ENCODE measurements around the gene RAPGEF1.

The RAPGEF1 gene

DNA sequence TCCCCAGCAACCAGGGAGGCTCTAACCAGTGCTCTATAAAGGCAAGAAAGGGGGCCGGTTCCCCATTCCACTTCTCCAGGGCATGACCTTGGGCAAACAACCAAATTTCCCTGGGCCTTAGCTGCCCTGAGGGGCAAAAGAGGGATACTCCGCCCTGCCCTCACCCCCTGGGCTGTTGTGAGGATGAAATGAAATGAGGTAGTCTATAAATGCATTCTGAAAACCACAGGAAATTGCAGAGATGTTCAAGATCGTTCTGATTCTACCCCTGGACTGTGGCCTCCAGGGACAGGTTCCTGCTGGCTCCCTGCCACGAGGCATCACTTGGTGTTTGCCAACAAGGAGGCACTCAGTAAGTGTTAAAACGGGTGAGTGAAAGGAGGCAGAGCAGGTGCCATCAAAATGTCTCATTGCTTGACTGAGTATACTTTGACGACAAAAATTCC is 5.7 kb downstream of the RAPGEF1 start:
- H3K4me3 ChIP-seq (ENCODE audit: low read depth, low read length), result no peak overlapping the region
- TF ChIP-seq, protein P1, sequence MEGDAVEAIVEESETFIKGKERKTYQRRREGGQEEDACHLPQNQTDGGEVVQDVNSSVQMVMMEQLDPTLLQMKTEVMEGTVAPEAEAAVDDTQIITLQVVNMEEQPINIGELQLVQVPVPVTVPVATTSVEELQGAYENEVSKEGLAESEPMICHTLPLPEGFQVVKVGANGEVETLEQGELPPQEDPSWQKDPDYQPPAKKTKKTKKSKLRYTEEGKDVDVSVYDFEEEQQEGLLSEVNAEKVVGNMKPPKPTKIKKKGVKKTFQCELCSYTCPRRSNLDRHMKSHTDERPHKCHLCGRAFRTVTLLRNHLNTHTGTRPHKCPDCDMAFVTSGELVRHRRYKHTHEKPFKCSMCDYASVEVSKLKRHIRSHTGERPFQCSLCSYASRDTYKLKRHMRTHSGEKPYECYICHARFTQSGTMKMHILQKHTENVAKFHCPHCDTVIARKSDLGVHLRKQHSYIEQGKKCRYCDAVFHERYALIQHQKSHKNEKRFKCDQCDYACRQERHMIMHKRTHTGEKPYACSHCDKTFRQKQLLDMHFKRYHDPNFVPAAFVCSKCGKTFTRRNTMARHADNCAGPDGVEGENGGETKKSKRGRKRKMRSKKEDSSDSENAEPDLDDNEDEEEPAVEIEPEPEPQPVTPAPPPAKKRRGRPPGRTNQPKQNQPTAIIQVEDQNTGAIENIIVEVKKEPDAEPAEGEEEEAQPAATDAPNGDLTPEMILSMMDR (IDR thresholded peaks at IDR 0.05; ENCODE audit: borderline replicate concordance, insufficient read depth, low read depth, low read length), result no peak

DNA sequence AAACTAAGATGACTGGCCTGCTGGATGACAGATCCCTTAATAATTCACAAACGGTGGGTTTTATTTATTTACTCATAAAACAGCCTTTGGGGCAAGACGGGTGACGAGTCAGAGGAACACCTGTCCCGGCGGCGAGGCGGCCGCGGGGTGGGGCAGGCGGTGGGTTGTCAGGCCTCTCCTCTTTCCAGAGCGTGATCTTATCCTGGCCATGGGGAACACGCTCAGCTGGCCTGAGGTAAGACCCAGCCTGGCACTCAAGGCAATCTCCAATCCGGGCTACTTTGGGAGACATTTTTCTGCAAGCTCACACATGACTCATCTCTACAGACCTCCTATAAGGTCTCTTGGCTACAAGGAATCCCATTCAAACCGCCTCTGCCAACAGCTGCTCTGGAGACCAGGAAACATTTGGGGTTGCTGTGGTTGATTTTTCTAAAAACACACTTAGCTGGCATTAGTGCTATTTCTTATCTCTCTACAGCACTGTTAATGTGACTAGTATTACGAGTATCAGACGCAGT is 6.3 kb downstream of the RAPGEF1 start:
- H3K4me3 ChIP-seq (ENCODE audit: low read depth, low read length), result no peak overlapping the region
- TF ChIP-seq, protein P1 (IDR thresholded peaks at IDR 0.05; ENCODE audit: borderline replicate concordance, insufficient read depth, low read depth, low read length), result no peak

DNA sequence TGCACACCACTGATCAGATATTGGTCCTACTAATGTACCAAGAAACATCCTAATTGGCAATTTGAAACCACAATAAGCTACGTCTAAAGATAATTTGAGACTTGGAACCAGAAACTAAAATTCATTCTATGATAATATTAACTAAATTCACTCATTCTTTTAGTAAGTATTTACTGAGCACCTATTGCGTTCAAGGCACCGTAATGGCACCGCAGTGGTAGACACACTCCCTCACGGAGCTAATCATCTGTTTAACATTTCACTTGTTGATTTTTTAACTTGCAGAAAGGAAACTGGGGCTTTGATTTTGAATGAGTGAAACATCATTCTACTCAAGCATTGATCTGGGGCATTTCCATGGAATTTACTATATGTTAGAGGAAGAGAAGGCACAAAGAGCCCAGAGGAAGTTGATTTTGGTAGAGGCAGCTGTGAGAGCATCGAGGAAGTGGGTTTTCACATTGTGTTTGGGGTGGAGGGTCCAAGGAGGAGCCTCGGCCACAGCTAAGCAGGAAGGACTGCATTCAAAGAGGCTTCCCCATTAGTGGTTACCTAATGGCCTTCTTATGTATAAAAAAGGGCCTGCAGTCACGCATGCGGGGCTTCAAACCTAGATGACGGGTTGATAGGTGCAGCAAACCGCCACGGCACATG is 7.1 kb downstream of the RAPGEF1 start:
- H3K4me3 ChIP-seq (ENCODE audit: low read depth, low read length), result no peak overlapping the region
- TF ChIP-seq, protein P1 (IDR thresholded peaks at IDR 0.05; ENCODE audit: borderline replicate concordance, insufficient read depth, low read depth, low read length), result no peak

DNA sequence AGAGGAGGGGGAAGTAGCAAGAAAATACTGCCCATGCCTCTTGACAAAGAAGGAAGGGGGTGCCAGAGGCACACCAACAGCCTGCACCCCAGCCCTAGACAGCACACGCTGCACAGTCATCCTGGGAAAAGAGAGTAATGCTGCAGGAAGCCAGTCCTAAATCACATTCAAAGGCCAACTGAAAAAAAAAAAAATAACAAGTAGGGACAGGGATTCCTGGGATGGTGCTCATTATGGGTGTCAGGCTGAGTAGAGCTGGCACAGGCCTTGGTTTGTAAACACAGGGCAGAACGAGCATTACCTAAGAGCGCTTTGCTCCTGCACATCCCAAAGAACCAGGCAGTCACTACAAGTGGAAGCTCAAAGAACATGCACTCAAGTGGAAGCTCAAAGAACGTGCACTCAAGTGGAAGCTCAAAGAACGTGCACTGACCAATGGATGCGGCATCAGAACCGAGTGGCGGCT is 7.8 kb downstream of the RAPGEF1 start:
- TF ChIP-seq, protein P1 (IDR thresholded peaks at IDR 0.05; ENCODE audit: borderline replicate concordance, insufficient read depth, low read depth, low read length), result no peak
- H3K4me3 ChIP-seq (ENCODE audit: low read depth, low read length), result no peak overlapping the region

DNA sequence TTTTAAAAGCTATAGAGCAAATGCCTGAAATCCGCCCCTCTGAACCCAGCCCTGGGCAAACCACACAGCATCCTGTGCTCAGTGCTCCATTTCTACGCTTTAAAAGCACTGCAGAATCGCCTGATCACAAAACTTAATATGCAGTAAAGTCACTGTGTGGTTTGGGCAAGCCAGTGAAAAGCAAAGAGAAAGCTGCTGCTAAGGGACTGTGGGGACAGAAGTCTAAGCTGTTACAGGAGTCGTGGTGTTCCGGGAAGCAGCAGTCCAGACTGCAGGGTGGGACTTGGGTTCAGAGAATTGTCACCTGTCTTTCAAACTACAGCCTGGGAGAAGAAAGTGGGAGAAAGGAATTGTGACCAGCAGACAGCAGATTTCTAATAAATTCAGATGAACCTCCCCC is 8.2 kb downstream of the RAPGEF1 start:
- TF ChIP-seq, protein P1 (IDR thresholded peaks at IDR 0.05; ENCODE audit: borderline replicate concordance, insufficient read depth, low read depth, low read length), result no peak
- H3K4me3 ChIP-seq (ENCODE audit: low read depth, low read length), result no peak overlapping the region

DNA sequence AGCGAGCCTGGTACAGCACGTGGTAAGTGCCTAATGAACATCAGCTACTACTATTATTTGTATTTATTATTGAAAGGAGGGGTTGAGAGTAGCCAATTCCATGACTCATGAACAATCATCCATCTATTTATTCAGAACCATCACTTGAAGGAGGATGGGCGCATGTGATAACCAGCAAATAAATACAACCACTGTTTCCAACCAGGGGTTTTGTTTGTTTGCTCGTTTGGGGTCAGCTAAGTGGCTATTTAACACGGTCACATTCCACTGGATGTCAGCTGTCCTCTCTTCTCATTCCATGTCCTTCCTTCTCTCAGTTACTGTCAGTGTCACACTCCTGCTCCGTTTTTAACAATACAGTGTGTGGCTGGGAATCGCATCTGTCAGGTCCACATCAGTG is 8.6 kb downstream of the RAPGEF1 start:
- TF ChIP-seq, protein P1 (IDR thresholded peaks at IDR 0.05; ENCODE audit: borderline replicate concordance, insufficient read depth, low read depth, low read length), result no peak
- H3K4me3 ChIP-seq (ENCODE audit: low read depth, low read length), result no peak overlapping the region

DNA sequence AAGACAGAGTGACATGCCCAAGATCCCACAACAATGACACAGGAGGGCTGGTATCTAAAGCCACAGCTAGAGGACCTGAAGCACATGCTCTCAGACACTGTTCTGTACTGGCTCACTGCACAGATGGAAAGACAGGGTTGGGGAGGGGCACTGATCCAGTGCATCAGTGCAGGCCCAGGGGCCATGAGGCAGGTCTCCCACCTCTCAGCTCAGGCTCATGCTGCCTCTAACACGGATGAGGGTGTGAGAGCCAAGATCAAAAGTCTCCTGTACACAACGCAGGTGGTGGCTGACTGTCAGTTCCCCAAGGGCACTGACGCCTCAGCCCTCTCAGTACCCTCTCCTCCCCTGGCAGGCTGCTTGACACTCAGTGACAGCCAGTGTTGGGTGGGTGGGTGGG is 10.9 kb downstream of the RAPGEF1 start:
- peak overlapping the region; percentile 13 for H3K4me3 ChIP-seq (ENCODE audit: low read depth, low read length)
- TF ChIP-seq, protein P1 (IDR thresholded peaks at IDR 0.05; ENCODE audit: borderline replicate concordance, insufficient read depth, low read depth, low read length), result no peak
